SU-DHL-6 (cell line): ENCODE measurements around the gene ANKRD45.
"Not testable (repeated sequence)": the region's sequence is repeated elsewhere in the genome, so short reads cannot be mapped to it uniquely, and the experiment has no call there.

Experiments
- H2AFZ ChIP-seq: fragments of 200-600 bp; sonication (generic); 2 replicates; pipeline ENCODE4 v1.6.1; 2014; ENCODE audit warnings: low read depth, mild to moderate bottlenecking, moderate library complexity, mixed read lengths, antibody characterized with exemption, low read length; ENCODE audit not compliant: severe bottlenecking
- H3F3A ChIP-seq: fragments of 200-600 bp; shearing (Covaris generic); 2 replicates; pipeline ENCODE4 v1.6.0; 2016; ENCODE audit warnings: antibody characterized with exemption, mild to moderate bottlenecking; ENCODE audit not compliant: insufficient read depth
- H3K27ac ChIP-seq: fragments of 200-600 bp; sonication (generic); 2 replicates; pipeline ENCODE4 v1.5.1; 2016; ENCODE audit warnings: low read depth, mild to moderate bottlenecking, low read length, moderate library complexity, mixed read lengths
- H3K27me3 ChIP-seq: fragments of 200-600 bp; sonication (generic), shearing (Covaris generic); 2 replicates; pipeline ENCODE4 v1.6.0; 2014; ENCODE audit warnings: mild to moderate bottlenecking, low read length
- H3K36me3 ChIP-seq: fragments of 200-600 bp; sonication (generic); 2 replicates; pipeline ENCODE4 v1.6.1; 2014; ENCODE audit warnings: mild to moderate bottlenecking, low read length, mixed read lengths
- H3K4me2 ChIP-seq: fragments of 300-600, 200-600 bp; shearing (Covaris generic), sonication (generic); 2 replicates; pipeline ENCODE4 v1.6.0; 2014; ENCODE audit warnings: low read length, low read depth, mild to moderate bottlenecking; ENCODE audit not compliant: poor library complexity, severe bottlenecking
- H3K4me3 ChIP-seq: fragments of 200-600 bp; sonication (generic); 2 replicates; pipeline ENCODE4 v1.5.1; 2014; ENCODE audit warnings: antibody characterized with exemption, low read length, mild to moderate bottlenecking, mixed read lengths; ENCODE audit not compliant: insufficient read depth, poor library complexity, severe bottlenecking
- H3K79me2 ChIP-seq: fragments of 200-600 bp; sonication (generic); 2 replicates; pipeline ENCODE4 v1.6.1; 2014; ENCODE audit warnings: mild to moderate bottlenecking, low read length, moderate library complexity; ENCODE audit not compliant: insufficient read depth
- H3K9ac ChIP-seq: fragments of 200-600 bp; sonication (generic); 2 replicates; pipeline ENCODE4 v1.7.0; 2014; ENCODE audit warnings: mild to moderate bottlenecking, low read length
- H3K9me2 ChIP-seq: fragments of 200-600 bp; sonication (generic); replicated peaks from 2 replicates; pipeline ENCODE4 v1.6.1; 2014; ENCODE audit warnings: low read length; ENCODE audit not compliant: insufficient read depth
- H3K9me3 ChIP-seq: fragments of 200-600 bp; sonication (generic); 2 replicates; pipeline ENCODE4 v1.6.1; 2014; ENCODE audit warnings: low read length, mixed read lengths; ENCODE audit not compliant: insufficient read depth
- H4K20me1 ChIP-seq: fragments of 200-600 bp; sonication (generic); 2 replicates; pipeline ENCODE4 v1.6.1; 2014; ENCODE audit warnings: low read depth, mild to moderate bottlenecking, antibody characterized with exemption, low read length, moderate library complexity, mixed read lengths
- EZH2phosphoT487 ChIP-seq: fragments of 200-600 bp; sonication (generic), shearing (Covaris generic); conservative IDR thresholded peaks from 2 replicates; pipeline ENCODE4 v1.6.1; 2018; ENCODE audit warnings: mild to moderate bottlenecking, antibody characterized with exemption, low read length, moderate library complexity, mixed read lengths
- TF ChIP-seq, protein P1 (sequence below): fragments of 200-600 bp; sonication (generic); IDR thresholded peaks from one replicate; pipeline ENCODE4 v1.5.1; 2017; ENCODE audit warnings: antibody characterized with exemption, mild to moderate bottlenecking, low read length, moderate library complexity; ENCODE audit not compliant: insufficient read depth, poor library complexity, severe bottlenecking

ANKRD45 gene

DNA sequence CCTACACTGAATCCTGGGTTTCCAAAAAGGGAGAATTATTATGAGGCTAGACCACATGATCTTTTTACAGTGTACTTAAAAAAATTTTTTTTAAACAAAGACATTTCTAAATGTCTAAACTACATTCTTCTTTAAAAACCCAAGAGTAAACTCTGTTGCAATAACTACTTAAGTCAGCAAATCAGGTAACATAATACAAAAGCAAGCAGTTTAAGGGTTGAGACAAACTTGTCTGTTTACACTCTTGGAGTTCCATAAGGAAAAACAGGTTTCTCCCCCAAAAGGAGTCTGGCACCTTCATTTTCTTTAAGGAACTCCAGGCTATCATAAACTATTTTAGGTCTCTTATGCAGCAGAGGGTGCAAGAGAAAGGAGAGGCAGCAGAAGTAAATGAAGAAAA, 12.5 kb upstream of the ANKRD45 start:
- Histone ChIP-seq H3K9ac (no peak overlapping the region), H3F3A (no peaks in the 10 kb centered on the region), H3K36me3 (no peaks in the 10 kb centered on the region), H3K9me2 (no peaks in the 10 kb centered on the region), H3K4me2 (no peak overlapping the region), H3K79me2 (no peaks in the 10 kb centered on the region), H3K27ac (no peak overlapping the region), H4K20me1 (no peaks in the 10 kb centered on the region), H3K9me3 (no peaks in the 10 kb centered on the region), H3K27me3 (no peaks in the 10 kb centered on the region), H2AFZ (no peak overlapping the region), H3K4me3 (no peak overlapping the region)
- TF ChIP-seq EZH2phosphoT487, result no peak
- TF ChIP-seq, protein P1, sequence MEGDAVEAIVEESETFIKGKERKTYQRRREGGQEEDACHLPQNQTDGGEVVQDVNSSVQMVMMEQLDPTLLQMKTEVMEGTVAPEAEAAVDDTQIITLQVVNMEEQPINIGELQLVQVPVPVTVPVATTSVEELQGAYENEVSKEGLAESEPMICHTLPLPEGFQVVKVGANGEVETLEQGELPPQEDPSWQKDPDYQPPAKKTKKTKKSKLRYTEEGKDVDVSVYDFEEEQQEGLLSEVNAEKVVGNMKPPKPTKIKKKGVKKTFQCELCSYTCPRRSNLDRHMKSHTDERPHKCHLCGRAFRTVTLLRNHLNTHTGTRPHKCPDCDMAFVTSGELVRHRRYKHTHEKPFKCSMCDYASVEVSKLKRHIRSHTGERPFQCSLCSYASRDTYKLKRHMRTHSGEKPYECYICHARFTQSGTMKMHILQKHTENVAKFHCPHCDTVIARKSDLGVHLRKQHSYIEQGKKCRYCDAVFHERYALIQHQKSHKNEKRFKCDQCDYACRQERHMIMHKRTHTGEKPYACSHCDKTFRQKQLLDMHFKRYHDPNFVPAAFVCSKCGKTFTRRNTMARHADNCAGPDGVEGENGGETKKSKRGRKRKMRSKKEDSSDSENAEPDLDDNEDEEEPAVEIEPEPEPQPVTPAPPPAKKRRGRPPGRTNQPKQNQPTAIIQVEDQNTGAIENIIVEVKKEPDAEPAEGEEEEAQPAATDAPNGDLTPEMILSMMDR, result no peak

DNA sequence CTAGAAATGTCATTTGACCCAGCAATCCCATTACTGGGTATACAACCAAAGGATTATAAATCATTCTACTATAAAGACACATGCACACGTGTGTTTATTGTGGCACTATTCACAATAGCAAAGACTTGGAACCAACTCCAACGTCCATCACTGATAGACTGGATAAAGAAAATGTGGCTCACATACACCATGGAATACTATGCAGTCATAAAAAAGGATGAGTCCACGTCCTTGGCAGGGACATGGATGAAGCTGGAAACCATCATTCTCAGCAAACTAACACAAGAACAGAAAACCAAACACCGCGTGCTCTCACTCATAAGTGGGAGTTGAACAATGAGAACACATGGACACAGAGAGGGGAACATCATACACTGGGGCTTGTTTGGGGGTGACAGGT, 10.5 kb upstream of the ANKRD45 start:
- not testable (repeated sequence) for H3K9me3 ChIP-seq, H3K27me3 ChIP-seq, H4K20me1 ChIP-seq, H3K4me2 ChIP-seq, H3K9me2 ChIP-seq, H3K36me3 ChIP-seq, H3K27ac ChIP-seq, H3K4me3 ChIP-seq, H2AFZ ChIP-seq, H3K79me2 ChIP-seq, H3F3A ChIP-seq, H3K9ac ChIP-seq

DNA sequence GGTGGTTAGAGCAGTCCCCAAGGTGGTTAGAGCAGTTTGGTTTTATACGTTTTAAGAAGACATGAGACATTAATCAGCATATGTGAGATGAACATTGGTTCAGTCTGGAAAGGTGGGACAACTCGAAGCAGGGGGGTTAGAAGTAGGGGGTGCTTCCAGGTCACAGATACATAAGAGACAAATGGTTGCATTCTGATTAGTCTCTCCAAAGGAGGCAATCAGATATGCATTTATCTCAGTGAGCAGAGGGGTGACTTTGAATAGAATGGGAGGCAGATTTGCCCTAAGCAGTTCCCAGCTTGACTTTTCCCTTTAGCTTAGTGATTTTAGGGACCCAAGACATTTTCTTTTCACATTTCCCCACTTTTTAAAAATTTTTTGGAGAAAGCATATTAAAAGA, 4.8 kb upstream of the ANKRD45 start:
- H4K20me1 ChIP-seq, H3K27ac ChIP-seq, H3K36me3 ChIP-seq, H3K9me2 ChIP-seq, H3K4me2 ChIP-seq, H2AFZ ChIP-seq, H3K79me2 ChIP-seq, H3K27me3 ChIP-seq, H3K9ac ChIP-seq, H3K9me3 ChIP-seq, H3F3A ChIP-seq, H3K4me3 ChIP-seq: not testable (repeated sequence)

DNA sequence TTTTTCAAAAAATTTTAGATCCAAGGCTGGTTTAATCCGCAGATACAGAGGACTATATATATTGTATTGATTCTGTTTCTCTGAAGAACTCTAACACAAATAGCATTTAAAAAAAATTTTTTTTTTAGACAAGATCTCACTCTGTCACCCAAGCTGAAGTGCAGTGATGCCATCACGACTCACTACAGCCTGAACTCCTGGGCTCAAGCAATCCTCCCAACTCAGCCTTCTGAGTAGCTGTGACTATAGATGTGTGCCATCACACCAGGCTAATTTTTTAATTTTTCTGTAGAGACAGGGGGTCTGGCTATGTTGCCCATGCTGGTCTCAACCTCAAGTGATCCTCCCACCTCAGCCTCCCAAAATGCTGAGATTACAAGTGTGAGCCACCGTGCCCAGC, 3.0 kb downstream of the ANKRD45 start:
- Histone ChIP-seq H2AFZ (no peak overlapping the region), H3K27ac (no peak overlapping the region), H3K4me2 (no peak overlapping the region), H3K4me3 (no peak overlapping the region), H3F3A (no peaks in the 10 kb centered on the region), H4K20me1 (no peaks in the 10 kb centered on the region), H3K9me3 (no peaks in the 10 kb centered on the region), H3K79me2 (no peaks in the 10 kb centered on the region), H3K9me2 (no peaks in the 10 kb centered on the region), H3K27me3 (no peaks in the 10 kb centered on the region), H3K36me3 (no peaks in the 10 kb centered on the region), H3K9ac (no peak overlapping the region)
- no peak for TF ChIP-seq EZH2phosphoT487
- TF ChIP-seq, protein P1, result no peak
